Epidermal melanocyte (primary cell): ENCODE results near the gene OR2AT4.
"Not testable (repeated sequence)": the region's sequence is repeated elsewhere in the genome, so short reads cannot be mapped to it uniquely, and the experiment has no call there.

Experiments used
- DNase-seq: peaks from one replicate; pipeline ENCODE4 v3.0.0; 2011; ENCODE audit warnings: low spot score; ENCODE audit not compliant: insufficient read length

Gene OR2AT4

GRCh38 chr11:75068993-75069392 is 27.7 kb downstream of the OR2AT4 start:
- no peak for DNase-seq

GRCh38 chr11:75068559-75068958 is 28.1 kb downstream of the OR2AT4 start:
- no peak for DNase-seq

- DNase-seq: no peak
These were observed 30.6 kb downstream of the OR2AT4 start for GRCh38 chr11:75066061-75066460.

- no peak for DNase-seq
These were observed 32.8 kb downstream of the OR2AT4 start for GRCh38 chr11:75063741-75064314.

- no peak for DNase-seq
These were observed 37.4 kb downstream of the OR2AT4 start for GRCh38 chr11:75059299-75059698.

GRCh38 chr11:75056814-75057213 is 39.9 kb downstream of the OR2AT4 start:
- no peak for DNase-seq

- no peak for DNase-seq
These were observed 41.2 kb downstream of the OR2AT4 start for GRCh38 chr11:75055511-75055910.

- DNase-seq: no peak
These were observed 44.2 kb downstream of the OR2AT4 start for GRCh38 chr11:75052457-75052856.

- no peak for DNase-seq
These were observed 45.6 kb downstream of the OR2AT4 start for GRCh38 chr11:75051043-75051442.

DNA sequence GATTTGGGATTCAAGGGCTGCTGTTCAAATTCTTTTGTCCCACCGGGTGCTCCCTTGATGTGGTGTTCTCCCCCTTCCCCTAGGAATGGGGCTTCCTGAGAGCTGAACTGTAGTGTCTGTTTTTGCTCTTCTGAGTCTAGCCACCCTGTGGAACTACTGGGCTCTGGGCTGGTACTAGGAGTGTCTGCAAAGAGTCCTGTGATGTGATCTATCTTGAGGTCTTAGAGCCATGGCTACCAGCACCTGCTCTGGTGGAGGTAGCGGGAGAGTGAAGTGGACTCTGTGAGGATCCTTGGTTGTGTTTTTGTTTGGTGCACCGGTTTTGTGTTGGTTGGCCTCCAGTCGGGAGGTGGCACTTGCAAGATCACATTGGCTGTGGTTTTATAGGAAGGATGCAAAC is 46.2 kb downstream of the OR2AT4 start:
- no peak for DNase-seq

DNA sequence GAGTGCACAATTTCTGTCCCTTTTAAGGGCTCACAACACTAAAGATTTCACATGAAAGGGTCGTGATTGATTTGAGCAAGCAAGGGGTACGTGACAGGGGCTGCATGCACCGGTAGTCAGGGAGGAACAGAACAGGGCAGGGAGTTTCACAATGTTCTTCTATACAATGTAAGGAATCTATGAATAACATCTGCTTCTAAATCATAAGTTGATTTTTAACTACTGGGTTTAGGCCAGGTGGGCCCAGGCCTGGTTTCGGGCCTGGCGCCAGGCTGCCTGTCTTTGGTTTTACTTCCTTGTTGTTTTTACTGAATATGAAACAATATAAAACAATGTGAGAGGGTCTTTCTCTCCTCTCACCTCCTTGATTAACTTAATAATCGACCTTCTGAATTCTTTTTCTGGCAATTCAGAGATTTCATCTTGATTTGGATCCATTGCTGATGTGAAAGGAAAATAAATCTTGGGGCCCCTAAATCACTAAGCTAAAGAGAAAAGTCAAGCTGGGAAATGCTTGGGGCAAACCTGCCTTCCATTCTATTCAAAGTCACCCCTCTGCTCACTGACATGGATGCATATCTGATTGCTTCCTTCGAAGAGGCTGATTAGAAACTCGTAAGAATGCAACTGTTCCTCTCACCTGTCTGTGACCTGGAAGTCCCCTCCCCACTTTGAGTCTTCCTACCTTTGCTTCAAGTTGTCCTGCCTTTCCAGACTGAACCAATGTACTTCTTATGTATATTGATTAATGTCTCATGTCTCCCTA is 47.0 kb downstream of the OR2AT4 start:
- DNase-seq: not testable (repeated sequence)

DNA sequence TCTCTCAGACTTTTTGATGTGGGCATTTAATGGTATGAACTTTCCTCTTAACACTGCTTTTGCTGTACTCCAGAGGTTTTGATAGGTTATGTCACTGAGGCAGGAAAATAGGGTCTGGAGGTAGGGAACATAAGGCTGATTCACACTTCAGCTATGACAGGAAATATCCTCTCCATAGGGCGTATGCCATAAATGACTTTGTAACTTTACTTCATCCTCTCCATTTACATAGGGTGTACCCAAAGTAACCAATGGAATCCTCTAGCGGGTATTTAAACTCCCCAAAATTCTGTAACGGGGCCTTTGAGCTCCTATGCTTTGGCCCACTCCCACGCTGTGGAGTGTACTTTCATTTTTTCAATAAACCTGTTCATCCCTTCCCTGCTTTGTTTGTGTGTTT is 49.5 kb downstream of the OR2AT4 start:
- no peak for DNase-seq

GRCh38 chr11:75046668-75047067 is 50.0 kb downstream of the OR2AT4 start:
- DNase-seq: not testable (repeated sequence)

- DNase-seq: not testable (repeated sequence)
These were observed 52.1 kb downstream of the OR2AT4 start for GRCh38 chr11:75044381-75045170.

DNA sequence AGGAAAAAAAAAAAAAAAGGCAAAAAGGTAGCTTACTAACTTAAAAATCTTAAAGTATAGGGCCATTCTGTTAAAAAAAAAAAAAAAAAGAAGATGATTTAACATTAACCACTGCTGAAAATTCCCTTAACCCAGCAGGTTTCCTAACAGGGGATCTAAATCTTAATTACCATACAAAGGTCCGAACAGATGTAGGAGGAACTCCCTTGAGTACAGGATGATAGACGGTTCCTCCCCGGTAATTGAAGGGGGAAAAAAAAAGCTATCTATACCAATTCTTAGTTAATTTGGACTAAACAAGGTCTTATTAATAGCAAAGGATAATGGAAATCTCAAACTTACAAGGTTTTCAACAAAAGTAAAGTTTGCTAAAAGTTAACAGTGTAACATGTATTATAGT is 54.9 kb downstream of the OR2AT4 start:
- DNase-seq: not testable (repeated sequence)

DNA sequence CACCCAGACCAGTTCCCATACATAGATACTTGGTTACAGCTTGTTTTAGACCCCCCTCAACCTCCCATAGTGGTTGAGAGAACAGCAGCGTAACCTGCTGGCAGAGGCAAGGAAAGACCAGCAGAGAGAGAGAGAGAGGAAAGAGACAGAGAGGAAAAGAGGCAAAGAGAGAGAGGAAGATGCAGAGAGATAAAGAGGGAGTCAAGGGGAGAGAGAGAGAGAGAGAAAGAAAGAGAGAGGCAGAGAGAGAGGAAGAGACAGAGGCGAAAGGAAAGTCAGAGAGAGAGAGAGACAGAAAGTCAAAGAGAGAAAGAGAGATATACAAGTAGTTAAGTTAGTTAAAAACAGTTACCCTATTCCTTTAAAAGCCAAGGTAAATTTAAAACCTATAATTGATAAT is 55.4 kb downstream of the OR2AT4 start:
- no peak for DNase-seq

DNA sequence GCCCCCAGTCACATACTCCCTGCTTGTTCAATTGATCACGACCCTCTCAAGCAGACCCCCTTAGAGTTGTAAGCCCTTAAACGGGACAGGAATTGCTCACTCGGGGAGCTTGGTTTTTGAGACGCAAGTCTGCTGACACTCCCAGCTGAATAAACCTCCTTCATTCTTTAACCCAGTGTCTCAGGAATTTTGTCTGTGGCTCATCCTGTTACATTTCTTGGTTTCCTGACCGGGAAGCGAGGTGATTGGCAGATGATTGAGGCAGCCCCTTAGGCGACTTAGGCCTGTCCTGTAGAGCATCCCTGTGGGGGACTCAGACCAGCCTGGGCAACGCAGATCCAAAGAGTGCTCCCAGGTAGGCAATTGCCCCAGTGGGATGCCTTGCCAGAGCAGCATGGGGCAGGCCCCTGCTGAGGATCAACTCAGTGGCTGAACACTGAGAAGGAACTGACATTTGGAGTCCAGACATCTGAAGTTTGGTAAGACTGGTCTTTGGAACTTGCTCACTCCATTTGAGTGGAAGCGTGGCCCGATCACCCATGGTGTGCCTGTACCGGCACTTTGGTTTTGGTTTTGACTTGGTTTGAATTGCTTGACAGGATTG is 56.4 kb downstream of the OR2AT4 start:
- DNase-seq: no peak

- no peak for DNase-seq
These were observed 60.6 kb downstream of the OR2AT4 start for GRCh38 chr11:75035911-75036565.

GRCh38 chr11:75035256-75035655 is 61.4 kb downstream of the OR2AT4 start:
- DNase-seq: no peak

- DNase-seq: no peak
These were observed 62.8 kb downstream of the OR2AT4 start for GRCh38 chr11:75033916-75034315.

GRCh38 chr11:75032550-75032935 is 64.1 kb downstream of the OR2AT4 start:
- no peak for DNase-seq
